ENCODE measurements around the gene MRGPRX2. TPM values are rescaled to one million over a fixed set of nuclear protein-coding genes. Genes with fewer than 3 reads are reported as not detected.

MRGPRX2 gene
- total RNA-seq, 2 experiments from 2014 or later = not detected

- Mint-ChIP-seq H3K9me3 (ENCODE audit: low read depth) (no peaks in the 10 kb centered on the region), H3K36me3 (no peaks in the 10 kb centered on the region), H3K27ac (no peak overlapping the region), H3K4me3 (no peak overlapping the region), H3K4me1 (no peaks in the 10 kb centered on the region), H3K27me3 (peaks cover 10% of the 10 kb centered on the region)
- ATAC-seq = no peak
- CTCF ChIA-PET = interaction anchor here (1.7 to 3.8 kb wide), 2 partner anchors 12 to 17 kb away, joined by 7 to 15 read pairs; no protein-coding TSS in a partner anchor
- no peak for DNase-seq
These were observed 28.3 kb upstream of the MRGPRX2 start for GRCh38 chr11:19088791-19089190.

- Mint-ChIP-seq H3K27me3 (peaks cover 2% of the 10 kb centered on the region), H3K36me3 (no peaks in the 10 kb centered on the region), H3K9me3 (ENCODE audit: low read depth) (no peaks in the 10 kb centered on the region), H3K4me1 (no peaks in the 10 kb centered on the region), H3K27ac (no peak overlapping the region), H3K4me3 (no peak overlapping the region)
- CTCF ChIA-PET = interaction anchor here (3.8 kb wide), 1 partner anchor 16 kb away, joined by 15 read pairs; no protein-coding TSS in a partner anchor
- DNase-seq = no peak
- ATAC-seq = no peak
These were observed 27.1 kb upstream of the MRGPRX2 start for GRCh38 chr11:19087658-19088057.

- DNase-seq (no peak), ATAC-seq (no peak)
- CTCF ChIA-PET = no interaction called here
- Mint-ChIP-seq H3K27me3 (peaks cover 2% of the 10 kb centered on the region), H3K9me3 (ENCODE audit: low read depth) (no peaks in the 10 kb centered on the region), H3K4me1 (no peaks in the 10 kb centered on the region), H3K4me3 (no peak overlapping the region), H3K36me3 (no peaks in the 10 kb centered on the region), H3K27ac (no peak overlapping the region)
These were observed 24.3 kb upstream of the MRGPRX2 start for GRCh38 chr11:19084661-19085315.

- Mint-ChIP-seq H3K4me1 (no peaks in the 10 kb centered on the region), H3K9me3 (ENCODE audit: low read depth) (no peaks in the 10 kb centered on the region), H3K27ac (no peak overlapping the region), H3K4me3 (no peak overlapping the region), H3K36me3 (no peaks in the 10 kb centered on the region), H3K27me3 (peaks cover 12% of the 10 kb centered on the region)
- ATAC-seq (no peak), DNase-seq (no peak)
- CTCF ChIA-PET = interaction anchor here (4.4 kb wide), 1 partner anchor 11 kb away, joined by 25 read pairs; no protein-coding TSS in a partner anchor
These were observed 22.6 kb upstream of the MRGPRX2 start for GRCh38 chr11:19083166-19083565.

- Mint-ChIP-seq H3K27ac (no peak overlapping the region), H3K36me3 (no peaks in the 10 kb centered on the region), H3K4me1 (no peaks in the 10 kb centered on the region), H3K9me3 (ENCODE audit: low read depth) (no peaks in the 10 kb centered on the region), H3K4me3 (no peak overlapping the region), H3K27me3 (peaks cover 17% of the 10 kb centered on the region)
- ATAC-seq = no peak
- CTCF ChIA-PET = interaction anchor here (1.4 to 4.4 kb wide), 2 partner anchors 9 to 474 kb away, joined by 3 to 25 read pairs; no protein-coding TSS in a partner anchor
- DNase-seq = no peak
These were observed 20.1 kb upstream of the MRGPRX2 start for GRCh38 chr11:19080579-19080993.

GRCh38 chr11:19079643-19080440 lies 19.3 kb upstream of the MRGPRX2 start:
- CTCF ChIA-PET = interaction anchor here (1.4 to 4.4 kb wide), 2 partner anchors 8 to 474 kb away, joined by 3 to 25 read pairs; no protein-coding TSS in a partner anchor
- no peak overlapping the region for H3K4me3 Mint-ChIP-seq
- ATAC-seq (no peak), DNase-seq (no peak)
- H3K36me3 Mint-ChIP-seq = no peaks in the 10 kb centered on the region
- no peaks in the 10 kb centered on the region for H3K9me3 Mint-ChIP-seq (ENCODE audit: low read depth)
- H3K27ac Mint-ChIP-seq = no peak overlapping the region
- no peaks in the 10 kb centered on the region for H3K4me1 Mint-ChIP-seq
- H3K27me3 Mint-ChIP-seq = peaks cover 17% of the 10 kb centered on the region

GRCh38 chr11:19077965-19078364 lies 17.4 kb upstream of the MRGPRX2 start:
- CTCF ChIA-PET = interaction anchor here (1.1 to 2.1 kb wide), 12 partner anchors 9 to 248 kb away, joined by 3 to 11 read pairs (median 5); partner anchors contain the start of genes E2F8 and MRGPRX2
- H3K9me3 Mint-ChIP-seq (ENCODE audit: low read depth) = no peaks in the 10 kb centered on the region

GRCh38 chr11:19076744-19077589 lies 16.4 kb upstream of the MRGPRX2 start:
- Mint-ChIP-seq H3K9me3 (ENCODE audit: low read depth) (no peaks in the 10 kb centered on the region), H3K36me3 (no peaks in the 10 kb centered on the region), H3K27ac (no peak overlapping the region), H3K4me1 (no peaks in the 10 kb centered on the region), H3K27me3 (peaks cover 20% of the 10 kb centered on the region), H3K4me3 (no peak overlapping the region)
- DNase-seq (peak; percentile 66), ATAC-seq (peak; percentile 53)
- CTCF ChIA-PET = interaction anchor here (0.6 to 2.1 kb wide), 21 partner anchors 8 to 476 kb away, joined by 3 to 11 read pairs (median 4); partner anchors contain the start of genes E2F8 and MRGPRX2

More at GRCh38 chr11:19077965-19078364, 17.4 kb upstream of the MRGPRX2 start:
- H3K4me1 Mint-ChIP-seq = no peaks in the 10 kb centered on the region
- no peak for ATAC-seq
- peaks cover 20% of the 10 kb centered on the region for H3K27me3 Mint-ChIP-seq
- H3K36me3 Mint-ChIP-seq = no peaks in the 10 kb centered on the region
- no peak overlapping the region for H3K27ac Mint-ChIP-seq
- no peak for DNase-seq
- H3K4me3 Mint-ChIP-seq = no peak overlapping the region

GRCh38 chr11:19075636-19076035 lies 15.1 kb upstream of the MRGPRX2 start:
- DNase-seq (no peak), ATAC-seq (no peak)
- Mint-ChIP-seq H3K4me1 (peaks cover 5% of the 10 kb centered on the region), H3K27me3 (peaks cover 17% of the 10 kb centered on the region), H3K27ac (no peak overlapping the region), H3K9me3 (ENCODE audit: low read depth) (no peaks in the 10 kb centered on the region), H3K4me3 (no peak overlapping the region), H3K36me3 (no peaks in the 10 kb centered on the region)
- CTCF ChIA-PET = interaction anchor here (1.6 to 1.9 kb wide), 2 partner anchors 35 to 477 kb away, joined by 3 to 4 read pairs; no protein-coding TSS in a partner anchor

GRCh38 chr11:19073454-19074415 lies 13.2 kb upstream of the MRGPRX2 start:
- Mint-ChIP-seq H3K27me3 (peaks cover 14% of the 10 kb centered on the region), H3K9me3 (ENCODE audit: low read depth) (peaks cover 3% of the 10 kb centered on the region), H3K27ac (no peak overlapping the region), H3K4me3 (no peak overlapping the region), H3K36me3 (no peaks in the 10 kb centered on the region), H3K4me1 (peaks cover 5% of the 10 kb centered on the region)
- CTCF ChIA-PET = interaction anchor here (1.2 kb wide), 1 partner anchor 481 kb away, joined by 3 read pairs; no protein-coding TSS in a partner anchor
- ATAC-seq (no peak), DNase-seq (no peak)

- CTCF ChIA-PET = interaction anchor here (1.1 to 5.5 kb wide), 5 partner anchors 8 to 491 kb away, joined by 4 to 35 read pairs (median 16); no protein-coding TSS in a partner anchor
These were observed 11.9 kb upstream of the MRGPRX2 start for GRCh38 chr11:19072464-19072863.

GRCh38 chr11:19071255-19071654 lies 10.7 kb upstream of the MRGPRX2 start:
- H3K4me3 Mint-ChIP-seq = no peak overlapping the region
- H3K9me3 Mint-ChIP-seq (ENCODE audit: low read depth) = peaks cover 3% of the 10 kb centered on the region
- peaks cover 5% of the 10 kb centered on the region for H3K4me1 Mint-ChIP-seq
- peak; percentile 67 for DNase-seq
- ATAC-seq = peak; percentile 88
- H3K27ac Mint-ChIP-seq = no peak overlapping the region
- H3K27me3 Mint-ChIP-seq = peaks cover 22% of the 10 kb centered on the region
- CTCF ChIA-PET = interaction anchor here (0.5 to 5.5 kb wide), 49 partner anchors 10 to 815 kb away, joined by 3 to 35 read pairs (median 4); partner anchors contain the start of genes E2F8, MRGPRX2 and ZDHHC13
- no peaks in the 10 kb centered on the region for H3K36me3 Mint-ChIP-seq

More at GRCh38 chr11:19072464-19072863, 11.9 kb upstream of the MRGPRX2 start:
- H3K9me3 Mint-ChIP-seq (ENCODE audit: low read depth) = peaks cover 3% of the 10 kb centered on the region
- peaks cover 5% of the 10 kb centered on the region for H3K4me1 Mint-ChIP-seq
- peaks cover 13% of the 10 kb centered on the region for H3K27me3 Mint-ChIP-seq
- DNase-seq = no peak
- no peaks in the 10 kb centered on the region for H3K36me3 Mint-ChIP-seq
- no peak overlapping the region for H3K27ac Mint-ChIP-seq
- ATAC-seq = no peak
- no peak overlapping the region for H3K4me3 Mint-ChIP-seq

Data from activated CD8-positive, alpha-beta memory T cell treated with anti-CD3 and anti-CD28 coated beads, Interleukin-2, amount 10 ng/mL, durations not matched to agents 7 days and 5 days (primary cell).